Ishikawa (cell line): Measurements from ENCODE around the gene SGK1.

Experiments
- CEBPB ChIP-seq: IDR thresholded peaks from 2 replicates; pipeline ENCODE4 v1.6.1; 2012
- CREB1 ChIP-seq: IDR thresholded peaks from 2 replicates; pipeline ENCODE4 v1.6.1; 2012; ENCODE audit warnings: low read depth
- EGR1 ChIP-seq: IDR thresholded peaks from 2 replicates; pipeline ENCODE4 v1.6.1; 2012
- EP300 ChIP-seq: IDR thresholded peaks from 2 replicates; pipeline ENCODE4 v1.6.1; 2012; ENCODE audit warnings: borderline replicate concordance
- FOXM1 ChIP-seq: IDR thresholded peaks from 2 replicates; pipeline ENCODE4 v1.6.1; 2012; ENCODE audit warnings: low read depth, borderline replicate concordance
- NFIC ChIP-seq: IDR thresholded peaks from 2 replicates; pipeline ENCODE4 v1.6.1; 2012
- RAD21 ChIP-seq: IDR thresholded peaks from 2 replicates; pipeline ENCODE4 v1.6.1; 2012; ENCODE audit warnings: low read depth
- TAF1 ChIP-seq: IDR thresholded peaks from 2 replicates; pipeline ENCODE4 v1.6.1; 2012; ENCODE audit warnings: low read depth, mild to moderate bottlenecking
- TCF12 ChIP-seq: IDR thresholded peaks from 2 replicates; pipeline ENCODE4 v1.6.1; 2012; ENCODE audit warnings: low read depth
- TEAD4 ChIP-seq: IDR thresholded peaks from 2 replicates; pipeline ENCODE4 v1.6.1; 2012
- USF1 ChIP-seq: IDR thresholded peaks from 2 replicates; pipeline ENCODE4 v1.6.1; 2012
- YY1 ChIP-seq: IDR thresholded peaks from 2 replicates; pipeline ENCODE4 v1.6.1; 2012; ENCODE audit warnings: low read depth
- ZBTB7A ChIP-seq: IDR thresholded peaks from 2 replicates; pipeline ENCODE4 v1.6.1; 2012; ENCODE audit warnings: low read depth
- TF ChIP-seq, protein P1 (sequence below): IDR thresholded peaks from 2 replicates; pipeline ENCODE4 v1.6.1; 2012; ENCODE audit warnings: low read depth, mild to moderate bottlenecking
- TF ChIP-seq, protein P2 (sequence below): IDR thresholded peaks from 2 replicates; pipeline ENCODE4 v1.6.1; 2012

SGK1 gene

DNA sequence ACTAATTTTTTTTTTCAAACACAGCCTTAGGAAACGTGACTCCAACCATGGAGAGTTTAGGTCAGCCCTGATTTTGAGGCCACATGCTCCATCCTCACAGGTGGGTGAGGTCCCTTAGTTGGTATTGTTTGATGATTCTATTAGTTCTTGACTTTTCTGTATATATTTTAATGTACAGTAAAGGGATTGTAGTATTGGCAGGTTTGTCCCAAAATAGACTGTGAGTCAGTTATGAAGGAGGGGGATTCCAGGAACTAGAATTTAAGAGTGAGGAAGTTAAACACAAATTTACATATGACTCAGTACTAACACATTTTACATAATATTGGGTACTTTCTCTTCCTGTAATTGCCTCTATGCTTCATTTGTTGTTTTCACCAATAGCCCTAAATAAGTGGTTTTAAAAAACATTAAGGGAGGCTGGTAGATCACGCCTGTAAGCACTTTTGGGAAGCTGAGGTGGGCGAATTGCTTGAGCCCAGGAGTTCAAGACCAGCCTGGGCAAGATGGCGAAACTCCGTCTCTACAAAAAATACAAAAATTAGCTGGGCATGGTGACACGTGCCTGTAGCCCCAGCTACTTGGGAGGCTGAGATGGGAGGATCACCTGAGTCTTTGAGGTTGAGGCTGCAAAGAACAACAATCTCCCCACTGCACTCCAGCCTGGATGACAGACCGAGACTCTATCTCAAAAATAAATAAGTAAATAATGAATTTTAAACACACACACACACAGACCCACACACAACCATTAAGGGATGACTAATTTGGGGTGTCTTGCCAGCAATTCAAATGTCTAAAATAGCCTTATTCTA, 81.8 kb downstream of the SGK1 start:
- no peak for TF ChIP-seq ZBTB7A
- TF ChIP-seq FOXM1 = no peak
- TF ChIP-seq CREB1 = no peak
- no peak for TF ChIP-seq CEBPB
- no peak for TF ChIP-seq EGR1
- TF ChIP-seq EP300 = no peak
- TF ChIP-seq TEAD4 = no peak
- TF ChIP-seq, protein P1, sequence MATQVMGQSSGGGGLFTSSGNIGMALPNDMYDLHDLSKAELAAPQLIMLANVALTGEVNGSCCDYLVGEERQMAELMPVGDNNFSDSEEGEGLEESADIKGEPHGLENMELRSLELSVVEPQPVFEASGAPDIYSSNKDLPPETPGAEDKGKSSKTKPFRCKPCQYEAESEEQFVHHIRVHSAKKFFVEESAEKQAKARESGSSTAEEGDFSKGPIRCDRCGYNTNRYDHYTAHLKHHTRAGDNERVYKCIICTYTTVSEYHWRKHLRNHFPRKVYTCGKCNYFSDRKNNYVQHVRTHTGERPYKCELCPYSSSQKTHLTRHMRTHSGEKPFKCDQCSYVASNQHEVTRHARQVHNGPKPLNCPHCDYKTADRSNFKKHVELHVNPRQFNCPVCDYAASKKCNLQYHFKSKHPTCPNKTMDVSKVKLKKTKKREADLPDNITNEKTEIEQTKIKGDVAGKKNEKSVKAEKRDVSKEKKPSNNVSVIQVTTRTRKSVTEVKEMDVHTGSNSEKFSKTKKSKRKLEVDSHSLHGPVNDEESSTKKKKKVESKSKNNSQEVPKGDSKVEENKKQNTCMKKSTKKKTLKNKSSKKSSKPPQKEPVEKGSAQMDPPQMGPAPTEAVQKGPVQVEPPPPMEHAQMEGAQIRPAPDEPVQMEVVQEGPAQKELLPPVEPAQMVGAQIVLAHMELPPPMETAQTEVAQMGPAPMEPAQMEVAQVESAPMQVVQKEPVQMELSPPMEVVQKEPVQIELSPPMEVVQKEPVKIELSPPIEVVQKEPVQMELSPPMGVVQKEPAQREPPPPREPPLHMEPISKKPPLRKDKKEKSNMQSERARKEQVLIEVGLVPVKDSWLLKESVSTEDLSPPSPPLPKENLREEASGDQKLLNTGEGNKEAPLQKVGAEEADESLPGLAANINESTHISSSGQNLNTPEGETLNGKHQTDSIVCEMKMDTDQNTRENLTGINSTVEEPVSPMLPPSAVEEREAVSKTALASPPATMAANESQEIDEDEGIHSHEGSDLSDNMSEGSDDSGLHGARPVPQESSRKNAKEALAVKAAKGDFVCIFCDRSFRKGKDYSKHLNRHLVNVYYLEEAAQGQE = no peak
- no peak for TF ChIP-seq NFIC
- TF ChIP-seq, protein P2, sequence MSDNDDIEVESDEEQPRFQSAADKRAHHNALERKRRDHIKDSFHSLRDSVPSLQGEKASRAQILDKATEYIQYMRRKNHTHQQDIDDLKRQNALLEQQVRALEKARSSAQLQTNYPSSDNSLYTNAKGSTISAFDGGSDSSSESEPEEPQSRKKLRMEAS = no peak
- no peak for TF ChIP-seq TAF1
- no peak for TF ChIP-seq YY1
- no peak for TF ChIP-seq TCF12
- TF ChIP-seq RAD21 = no peak
- no peak for TF ChIP-seq USF1

- TF ChIP-seq USF1 = no peak
- TF ChIP-seq CREB1 = no peak
- no peak for TF ChIP-seq TCF12
- no peak for TF ChIP-seq YY1
- TF ChIP-seq, protein P2 = no peak
- TF ChIP-seq, protein P1 = no peak
- no peak for TF ChIP-seq EP300
- TF ChIP-seq RAD21 = no peak
- no peak for TF ChIP-seq NFIC
- TF ChIP-seq FOXM1 = no peak
- no peak for TF ChIP-seq TAF1
- TF ChIP-seq CEBPB = no peak
- TF ChIP-seq ZBTB7A = no peak
- TF ChIP-seq TEAD4 = no peak
- no peak for TF ChIP-seq EGR1
Measured at GRCh38 chr6:134233180-134233955, 84.5 kb downstream of the SGK1 start.

DNA sequence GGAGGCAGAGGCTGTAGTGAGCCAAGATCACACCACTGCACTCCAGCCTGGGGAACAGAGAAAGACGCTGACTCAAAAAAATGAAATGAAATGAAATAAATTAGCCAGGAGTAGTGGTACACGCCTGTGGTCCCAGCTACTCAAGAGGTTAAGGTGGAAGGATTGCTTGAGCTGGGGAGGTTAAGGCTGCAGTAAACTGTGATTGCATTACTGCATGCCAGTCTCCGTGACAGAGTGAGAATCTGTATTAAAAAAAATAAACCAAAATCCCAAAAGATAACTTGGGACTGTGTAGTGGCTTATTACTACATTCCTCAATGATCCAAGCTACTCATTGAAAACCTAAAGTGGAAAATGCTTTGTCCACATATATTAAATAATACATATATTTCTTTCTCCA, 87.0 kb downstream of the SGK1 start:
- TF ChIP-seq RAD21 (no peak), CREB1 (no peak), TCF12 (no peak), FOXM1 (no peak), TAF1 (no peak), TEAD4 (no peak)
- TF ChIP-seq, protein P2 = no peak

DNA sequence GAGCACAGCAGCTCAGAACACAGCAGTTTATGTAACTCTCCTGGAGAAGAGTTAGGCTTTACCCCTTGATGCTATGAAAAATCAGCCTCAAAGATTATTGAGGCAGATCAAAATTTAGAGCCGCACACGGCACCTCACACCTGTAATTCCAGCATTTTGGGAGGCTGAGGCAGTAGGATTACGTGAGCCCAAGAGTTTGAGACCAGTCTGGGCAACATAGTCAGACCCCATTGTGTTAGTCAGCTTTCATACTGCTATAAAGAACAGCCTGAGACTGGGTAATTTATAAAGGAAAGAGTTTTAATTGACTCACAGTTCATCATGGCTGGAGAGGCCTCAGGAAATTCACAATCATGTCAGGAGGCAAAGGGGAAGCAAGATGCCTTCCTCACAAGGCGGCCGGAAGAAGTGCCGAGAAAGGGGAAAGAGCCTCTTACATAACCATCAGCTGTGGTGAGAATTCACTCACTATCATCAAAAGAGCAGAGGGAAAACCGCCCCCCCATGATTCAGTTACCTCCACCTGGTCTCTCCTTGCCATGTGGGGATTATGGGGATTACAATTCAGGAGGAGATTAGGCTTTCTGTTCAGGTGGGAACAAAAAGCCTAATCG, 87.7 kb downstream of the SGK1 start:
- TF ChIP-seq CEBPB = no peak
- TF ChIP-seq, protein P2 = no peak
- TF ChIP-seq EGR1 = no peak
- no peak for TF ChIP-seq FOXM1
- TF ChIP-seq EP300 = no peak
- TF ChIP-seq YY1 = no peak
- TF ChIP-seq USF1 = no peak
- no peak for TF ChIP-seq ZBTB7A
- TF ChIP-seq, protein P1 = no peak
- TF ChIP-seq TEAD4 = no peak
- TF ChIP-seq TAF1 = no peak
- TF ChIP-seq TCF12 = no peak
- TF ChIP-seq RAD21 = no peak
- no peak for TF ChIP-seq CREB1
- no peak for TF ChIP-seq NFIC
